ENCODE results near the gene HOMER3.

DNA sequence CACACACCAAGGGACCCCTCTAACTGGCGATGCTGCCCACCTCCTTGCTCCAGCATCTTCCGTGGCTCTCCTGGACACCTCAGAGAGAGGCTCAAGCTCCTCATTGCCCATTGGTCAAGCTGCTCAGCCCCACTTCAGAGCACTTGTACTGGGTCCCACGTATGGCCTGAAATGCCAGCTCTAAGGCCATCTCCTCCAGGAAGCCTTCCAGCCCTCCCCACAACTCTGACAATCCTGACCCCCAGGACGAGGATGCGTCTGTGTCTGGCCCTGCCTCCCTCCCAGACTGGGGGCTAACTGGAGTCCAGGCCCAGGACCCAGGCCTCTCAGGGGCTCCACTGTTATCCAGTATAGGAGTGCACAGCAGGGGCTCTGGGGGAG, 7.9 kb upstream of the HOMER3 start:
- TF ChIP-seq, protein P1, sequence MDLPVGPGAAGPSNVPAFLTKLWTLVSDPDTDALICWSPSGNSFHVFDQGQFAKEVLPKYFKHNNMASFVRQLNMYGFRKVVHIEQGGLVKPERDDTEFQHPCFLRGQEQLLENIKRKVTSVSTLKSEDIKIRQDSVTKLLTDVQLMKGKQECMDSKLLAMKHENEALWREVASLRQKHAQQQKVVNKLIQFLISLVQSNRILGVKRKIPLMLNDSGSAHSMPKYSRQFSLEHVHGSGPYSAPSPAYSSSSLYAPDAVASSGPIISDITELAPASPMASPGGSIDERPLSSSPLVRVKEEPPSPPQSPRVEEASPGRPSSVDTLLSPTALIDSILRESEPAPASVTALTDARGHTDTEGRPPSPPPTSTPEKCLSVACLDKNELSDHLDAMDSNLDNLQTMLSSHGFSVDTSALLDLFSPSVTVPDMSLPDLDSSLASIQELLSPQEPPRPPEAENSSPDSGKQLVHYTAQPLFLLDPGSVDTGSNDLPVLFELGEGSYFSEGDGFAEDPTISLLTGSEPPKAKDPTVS (IDR thresholded peaks at IDR 0.05; ENCODE audit: low read depth, low read length), result no peak
- TF ChIP-seq BRCA1 (IDR thresholded peaks at IDR 0.05; ENCODE audit: low read depth, low read length) (no peak), CBX3 (IDR thresholded peaks at IDR 0.05; ENCODE audit: borderline replicate concordance, low read depth) (no peak), RB1 (IDR thresholded peaks at IDR 0.05; ENCODE audit: borderline replicate concordance) (no peak), TAF1 (IDR thresholded peaks at IDR 0.05; ENCODE audit: borderline replicate concordance, low read depth, low read length) (no peak), MEF2A (IDR thresholded peaks at IDR 0.05; ENCODE audit: insufficient read depth, low read depth, low read length) (no peak), ZNF274 (IDR thresholded peaks at IDR 0.05; ENCODE audit: insufficient read depth, insufficient read length) (no peak), NBN (IDR thresholded peaks at IDR 0.05) (no peak)
- TF ChIP-seq, protein P2, sequence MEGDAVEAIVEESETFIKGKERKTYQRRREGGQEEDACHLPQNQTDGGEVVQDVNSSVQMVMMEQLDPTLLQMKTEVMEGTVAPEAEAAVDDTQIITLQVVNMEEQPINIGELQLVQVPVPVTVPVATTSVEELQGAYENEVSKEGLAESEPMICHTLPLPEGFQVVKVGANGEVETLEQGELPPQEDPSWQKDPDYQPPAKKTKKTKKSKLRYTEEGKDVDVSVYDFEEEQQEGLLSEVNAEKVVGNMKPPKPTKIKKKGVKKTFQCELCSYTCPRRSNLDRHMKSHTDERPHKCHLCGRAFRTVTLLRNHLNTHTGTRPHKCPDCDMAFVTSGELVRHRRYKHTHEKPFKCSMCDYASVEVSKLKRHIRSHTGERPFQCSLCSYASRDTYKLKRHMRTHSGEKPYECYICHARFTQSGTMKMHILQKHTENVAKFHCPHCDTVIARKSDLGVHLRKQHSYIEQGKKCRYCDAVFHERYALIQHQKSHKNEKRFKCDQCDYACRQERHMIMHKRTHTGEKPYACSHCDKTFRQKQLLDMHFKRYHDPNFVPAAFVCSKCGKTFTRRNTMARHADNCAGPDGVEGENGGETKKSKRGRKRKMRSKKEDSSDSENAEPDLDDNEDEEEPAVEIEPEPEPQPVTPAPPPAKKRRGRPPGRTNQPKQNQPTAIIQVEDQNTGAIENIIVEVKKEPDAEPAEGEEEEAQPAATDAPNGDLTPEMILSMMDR (IDR thresholded peaks at IDR 0.05 in 2 of 3, conservative IDR thresholded peaks at IDR 0.05 in 1 of 3; ENCODE audit: control insufficient read depth in 2 of 3, extremely low read depth in 1 of 3, insufficient read depth in 1 of 3, low read depth in 3 of 3, low read length in 3 of 3), result no peak
- TF ChIP-seq, protein P3, sequence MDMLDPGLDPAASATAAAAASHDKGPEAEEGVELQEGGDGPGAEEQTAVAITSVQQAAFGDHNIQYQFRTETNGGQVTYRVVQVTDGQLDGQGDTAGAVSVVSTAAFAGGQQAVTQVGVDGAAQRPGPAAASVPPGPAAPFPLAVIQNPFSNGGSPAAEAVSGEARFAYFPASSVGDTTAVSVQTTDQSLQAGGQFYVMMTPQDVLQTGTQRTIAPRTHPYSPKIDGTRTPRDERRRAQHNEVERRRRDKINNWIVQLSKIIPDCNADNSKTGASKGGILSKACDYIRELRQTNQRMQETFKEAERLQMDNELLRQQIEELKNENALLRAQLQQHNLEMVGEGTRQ (IDR thresholded peaks at IDR 0.05; ENCODE audit: borderline replicate concordance, low read depth, low read length), result no peak

Measured in GM12878 (cell line).